Tibial nerve (tissue), 4 donors: Measurements from ENCODE around the gene TMEM170A.

Experiments used
- CTCF ChIP-seq, 5 experiments: fragments of 200-600 bp in 3 of 5; fragments of 450-650 bp in 2 of 5; sonication (generic) in 3 of 5; IDR thresholded peaks; one replicate each; pipeline ENCODE4 v1.5.1; 2016 to 2019; ENCODE audit warnings: antibody characterized with exemption in 5 of 5, mild to moderate bottlenecking in 3 of 5, moderate library complexity in 2 of 5
- EP300 ChIP-seq, 2 donors: sonication (generic); formaldehyde crosslinking; IDR thresholded peaks; one replicate each; pipeline ENCODE4 v1.6.1; 2017; ENCODE audit warnings: antibody characterized with exemption in 2 of 2, mild to moderate bottlenecking in 1 of 2
- POLR2A ChIP-seq, 2 donors: fragments of 450-650 bp; IDR thresholded peaks; one replicate each; pipeline ENCODE4 v1.6.1; 2017; ENCODE audit warnings: antibody characterized with exemption in 2 of 2, mild to moderate bottlenecking in 2 of 2, moderate library complexity in 2 of 2

DNA sequence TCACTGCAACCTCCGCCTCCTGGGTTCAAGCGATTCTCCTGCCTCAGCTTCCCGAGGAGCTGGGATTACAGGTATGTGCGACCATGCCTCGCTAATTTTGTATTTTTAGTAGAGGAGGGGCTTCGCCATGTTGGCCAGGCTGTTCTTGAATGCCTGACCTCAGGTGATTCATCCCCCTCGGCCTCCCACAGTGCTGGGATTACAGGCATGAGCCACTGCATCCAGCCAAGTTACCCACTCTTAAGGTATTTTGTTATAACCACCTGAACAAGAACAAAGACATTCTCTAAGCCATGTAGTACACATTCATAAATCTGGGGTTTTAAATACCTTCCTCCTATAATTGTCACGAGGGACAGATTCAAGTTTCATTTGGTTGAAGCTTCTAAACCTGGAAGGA is 12.3 kb upstream of the TMEM170A start:
- no peak for TF ChIP-seq EP300 (IDR thresholded peaks at IDR 0.05)
- no peak for TF ChIP-seq CTCF (IDR thresholded peaks at IDR 0.05)
- TF ChIP-seq POLR2A (IDR thresholded peaks at IDR 0.05) = no peak
